ENCODE measurements around the gene TUBG2. TPM values are rescaled to one million over a fixed set of nuclear protein-coding genes. Genes with fewer than 3 reads are reported as not detected.
"Not testable (repeated sequence)": the region's sequence is repeated elsewhere in the genome, so short reads cannot be mapped to it uniquely, and the experiment has no call there.

TUBG2 gene
- total RNA-seq, result 4.5 and 9.1 TPM in 2 replicates

- DNase-seq (ENCODE audit: low read depth), result peak; percentile 78
These were observed at the start of gene TUBG2 for GRCh38 chr17:42659079-42659931. TUBG2 (plus strand) TSS chr17:42659284; CDS start chr17:42659504, 220 bp downstream.

- DNase-seq (ENCODE audit: low read depth), result not testable (repeated sequence)
These were observed 49.0 kb upstream of the TUBG2 start for GRCh38 chr17:42609814-42610801.

GRCh38 chr17:42612013-42612412 lies 47.1 kb upstream of the TUBG2 start:
- no peak for DNase-seq (ENCODE audit: low read depth)

GRCh38 chr17:42613699-42614295 lies 45.3 kb upstream of the TUBG2 start:
- DNase-seq (ENCODE audit: low read depth), result no peak

GRCh38 chr17:42617956-42618431 lies 41.1 kb upstream of the TUBG2 start:
- DNase-seq (ENCODE audit: low read depth), result no peak

GRCh38 chr17:42618442-42619150 lies 40.5 kb upstream of the TUBG2 start:
- DNase-seq (ENCODE audit: low read depth), result peak; percentile 38

GRCh38 chr17:42621987-42622386 lies 37.1 kb upstream of the TUBG2 start:
- not testable (repeated sequence) for DNase-seq (ENCODE audit: low read depth)

GRCh38 chr17:42623271-42623670 lies 35.8 kb upstream of the TUBG2 start:
- DNase-seq (ENCODE audit: low read depth), result no peak

GRCh38 chr17:42623732-42624596 lies 35.1 kb upstream of the TUBG2 start:
- DNase-seq (ENCODE audit: low read depth), result peak; percentile 60

GRCh38 chr17:42627032-42627764 lies 31.9 kb upstream of the TUBG2 start:
- not testable (repeated sequence) for DNase-seq (ENCODE audit: low read depth)

GRCh38 chr17:42629411-42630009 lies 29.6 kb upstream of the TUBG2 start:
- no peak for DNase-seq (ENCODE audit: low read depth)

- peak; percentile 6 for DNase-seq (ENCODE audit: low read depth)
These were observed 26.1 kb upstream of the TUBG2 start for GRCh38 chr17:42632949-42633444.

- DNase-seq (ENCODE audit: low read depth), result no peak
These were observed 19.5 kb upstream of the TUBG2 start for GRCh38 chr17:42639525-42640113.

- no peak for DNase-seq (ENCODE audit: low read depth)
These were observed 19.0 kb upstream of the TUBG2 start for GRCh38 chr17:42640121-42640520.

- DNase-seq (ENCODE audit: low read depth), result no peak
These were observed 16.7 kb upstream of the TUBG2 start for GRCh38 chr17:42642336-42642735.

GRCh38 chr17:42647778-42648177 lies 11.3 kb upstream of the TUBG2 start:
- DNase-seq (ENCODE audit: low read depth), result peak; percentile 77

GRCh38 chr17:42651392-42651791 lies 7.7 kb upstream of the TUBG2 start:
- DNase-seq (ENCODE audit: low read depth), result no peak

All from renal cortical epithelial cell (primary cell).